Measurements from ENCODE around the gene FGFR4.

- TF ChIP-seq CTCF (IDR thresholded peaks at IDR 0.05), result no peak
- no peak for TF ChIP-seq EP300 (IDR thresholded peaks at IDR 0.05)
Measured at GRCh38 chr5:177100714-177101121, 14.0 kb downstream of the FGFR4 start.

Measured in esophagus muscularis mucosa (tissue), 3 donors.